Neutrophil (primary cell): Measurements from ENCODE around the gene SCARB2.

Experiments
- H3K27ac ChIP-seq: fragments of 200-600 bp; sonication (generic); 2 replicates; pipeline ENCODE4 v1.5.1; 2016; ENCODE audit warnings: mild to moderate bottlenecking, moderate library complexity
- H3K27me3 ChIP-seq: fragments of 200-600 bp; sonication (generic); 2 replicates; pipeline ENCODE4 v1.6.0; 2016; ENCODE audit warnings: mild to moderate bottlenecking
- H3K36me3 ChIP-seq: fragments of 200-600 bp; sonication (generic); 2 replicates; pipeline ENCODE4 v1.5.1; 2017
- H3K4me1 ChIP-seq, 2 experiments: fragments of 200-600 bp in 1 of 2; sonication (generic) in 1 of 2; 1 replicate in 1 of 2; 2 replicates in 1 of 2; pipeline versions ENCODE4 v1.5.1 to v1.6.1; 2013 to 2016; ENCODE audit warnings: low read depth in 1 of 2, low read length in 1 of 2, mild to moderate bottlenecking in 1 of 2, moderate library complexity in 1 of 2; ENCODE audit not compliant: control insufficient read depth in 1 of 2, insufficient read depth in 1 of 2
- H3K4me3 ChIP-seq, 2 experiments: fragments of 200-600 bp in 1 of 2; sonication (generic) in 1 of 2; 1 replicate in 1 of 2; 2 replicates in 1 of 2; pipeline ENCODE4 v1.5.1; 2013 to 2016; ENCODE audit warnings: low read depth in 1 of 2, low read length in 1 of 2, mild to moderate bottlenecking in 1 of 2, moderate library complexity in 1 of 2
- H3K9me3 ChIP-seq: fragments of 200-600 bp; sonication (generic); 2 replicates; pipeline ENCODE4 v1.5.1; 2016
- CTCF ChIP-seq: fragments of 200-600 bp; sonication (generic); IDR thresholded peaks from 2 replicates; pipeline ENCODE4 v1.5.1; 2016; ENCODE audit warnings: antibody characterized with exemption

SCARB2 gene

GRCh38 chr4:76195326-76195725, 18.3 kb downstream of the SCARB2 start:
- Histone ChIP-seq H3K36me3 (peaks cover 18% of the 10 kb centered on the region), H3K9me3 (no peaks in the 10 kb centered on the region), H3K27me3 (no peaks in the 10 kb centered on the region), H3K4me3 (no peak overlapping the region), H3K4me1 (peaks cover 17 to 18% of the 10 kb centered on the region in 2 experiments), H3K27ac (no peak overlapping the region)
- TF ChIP-seq CTCF, result no peak

- Histone ChIP-seq H3K27me3 (no peaks in the 10 kb centered on the region), H3K9me3 (no peaks in the 10 kb centered on the region), H3K4me3 (no peak overlapping the region), H3K27ac (no peak overlapping the region), H3K36me3 (peaks cover 18% of the 10 kb centered on the region), H3K4me1 (peaks cover 8% of the 10 kb centered on the region in 2 experiments)
- no peak for TF ChIP-seq CTCF
These were observed 19.3 kb downstream of the SCARB2 start for GRCh38 chr4:76194325-76194724.

- TF ChIP-seq CTCF, result no peak
- peaks cover 22% of the 10 kb centered on the region for H3K36me3 ChIP-seq
- H3K9me3 ChIP-seq, result no peaks in the 10 kb centered on the region
- no peaks in the 10 kb centered on the region for H3K4me1 ChIP-seq
- no peak overlapping the region for H3K27ac ChIP-seq
- no peak overlapping the region for H3K4me3 ChIP-seq
- H3K27me3 ChIP-seq, result no peaks in the 10 kb centered on the region
These were observed 21.4 kb downstream of the SCARB2 start for GRCh38 chr4:76192236-76192635.

GRCh38 chr4:76188557-76188956, 25.1 kb downstream of the SCARB2 start:
- Histone ChIP-seq H3K4me3 (no peak overlapping the region), H3K4me1 (no peaks in the 10 kb centered on the region), H3K36me3 (peaks cover 16% of the 10 kb centered on the region), H3K9me3 (no peaks in the 10 kb centered on the region), H3K27me3 (no peaks in the 10 kb centered on the region), H3K27ac (no peak overlapping the region)
- TF ChIP-seq CTCF, result no peak

GRCh38 chr4:76188149-76188548, 25.5 kb downstream of the SCARB2 start:
- peaks cover 15% of the 10 kb centered on the region for H3K36me3 ChIP-seq
- TF ChIP-seq CTCF, result no peak
- H3K27ac ChIP-seq, result no peak overlapping the region
- no peaks in the 10 kb centered on the region for H3K4me1 ChIP-seq
- H3K9me3 ChIP-seq, result no peaks in the 10 kb centered on the region
- no peak overlapping the region for H3K4me3 ChIP-seq
- no peaks in the 10 kb centered on the region for H3K27me3 ChIP-seq

- no peaks in the 10 kb centered on the region for H3K27me3 ChIP-seq
- no peak overlapping the region for H3K27ac ChIP-seq
- H3K4me3 ChIP-seq, result no peak overlapping the region
- no peak for TF ChIP-seq CTCF
- no peaks in the 10 kb centered on the region for H3K4me1 ChIP-seq
- peaks cover 15% of the 10 kb centered on the region for H3K36me3 ChIP-seq
- no peaks in the 10 kb centered on the region for H3K9me3 ChIP-seq
These were observed 26.5 kb downstream of the SCARB2 start for GRCh38 chr4:76187152-76187551.
